ENCODE measurements around the gene KCNK10. TPM values are rescaled to one million over a fixed set of nuclear protein-coding genes. Genes with fewer than 3 reads are reported as not detected.

KCNK10 gene
- polyA plus RNA-seq, 1 experiment, result not detected

- Histone ChIP-seq H3K27me3 (ENCODE audit: control insufficient read depth, insufficient read depth, low read length) (no peaks in the 10 kb centered on the region), H3K4me3 (ENCODE audit: low read depth, low read length) (no peak overlapping the region), H3K36me3 (ENCODE audit: control insufficient read depth, insufficient read depth, low read length) (no peaks in the 10 kb centered on the region)
- no peak for TF ChIP-seq CTCF (IDR thresholded peaks at IDR 0.05; ENCODE audit: insufficient read depth, low read depth, low read length)
- ChIA-PET CTCF (interaction anchor here (0.9 to 1.3 kb wide), 2 partner anchors 8 to 24 kb away, joined by 3 read pairs; no protein-coding TSS in a partner anchor), POLR2A (no interaction called here)
- DNase-seq (ENCODE audit: low read depth), result no peak
These were observed 97.3 kb downstream of the KCNK10 start for GRCh38 chr14:88225721-88226120.

- H3K27me3 ChIP-seq (ENCODE audit: control insufficient read depth, insufficient read depth, low read length), result no peaks in the 10 kb centered on the region
- ChIA-PET CTCF (no interaction called here), POLR2A (no interaction called here)
- no peaks in the 10 kb centered on the region for H3K36me3 ChIP-seq (ENCODE audit: control insufficient read depth, insufficient read depth, low read length)
- TF ChIP-seq CTCF (IDR thresholded peaks at IDR 0.05; ENCODE audit: insufficient read depth, low read depth, low read length), result no peak
- no peak for DNase-seq (ENCODE audit: low read depth)
- H3K4me3 ChIP-seq (ENCODE audit: low read depth, low read length), result no peak overlapping the region
These were observed 104.8 kb downstream of the KCNK10 start for GRCh38 chr14:88218119-88218915.

GRCh38 chr14:88212691-88213090 lies 110.4 kb downstream of the KCNK10 start:
- CTCF ChIA-PET, result interaction anchor here (1.0 kb wide), 1 partner anchor 313 kb away, joined by 3 read pairs; no protein-coding TSS in a partner anchor
- Histone ChIP-seq H3K4me3 (ENCODE audit: low read depth, low read length) (no peak overlapping the region), H3K27me3 (ENCODE audit: control insufficient read depth, insufficient read depth, low read length) (no peaks in the 10 kb centered on the region), H3K36me3 (ENCODE audit: control insufficient read depth, insufficient read depth, low read length) (no peaks in the 10 kb centered on the region)
- TF ChIP-seq CTCF (IDR thresholded peaks at IDR 0.05; ENCODE audit: insufficient read depth, low read depth, low read length), result no peak
- POLR2A ChIA-PET, result no interaction called here
- no peak for DNase-seq (ENCODE audit: low read depth)

GRCh38 chr14:88210426-88210825 lies 112.6 kb downstream of the KCNK10 start:
- CTCF ChIA-PET, result no interaction called here
- DNase-seq (ENCODE audit: low read depth), result no peak
- no peak for TF ChIP-seq CTCF (IDR thresholded peaks at IDR 0.05; ENCODE audit: insufficient read depth, low read depth, low read length)
- H3K4me3 ChIP-seq (ENCODE audit: low read depth, low read length), result no peak overlapping the region
- POLR2A ChIA-PET, result no interaction called here
- H3K36me3 ChIP-seq (ENCODE audit: control insufficient read depth, insufficient read depth, low read length), result no peaks in the 10 kb centered on the region
- no peaks in the 10 kb centered on the region for H3K27me3 ChIP-seq (ENCODE audit: control insufficient read depth, insufficient read depth, low read length)

- POLR2A ChIA-PET, result no interaction called here
- CTCF ChIA-PET, result no interaction called here
- no peak for DNase-seq (ENCODE audit: low read depth)
- Histone ChIP-seq H3K36me3 (ENCODE audit: control insufficient read depth, insufficient read depth, low read length) (no peaks in the 10 kb centered on the region), H3K27me3 (ENCODE audit: control insufficient read depth, insufficient read depth, low read length) (no peaks in the 10 kb centered on the region), H3K4me3 (ENCODE audit: low read depth, low read length) (no peak overlapping the region)
- TF ChIP-seq CTCF (IDR thresholded peaks at IDR 0.05; ENCODE audit: insufficient read depth, low read depth, low read length), result no peak
These were observed 113.8 kb downstream of the KCNK10 start for GRCh38 chr14:88209273-88209672.
